ENCODE results near the gene BTBD19. TPM values are rescaled to one million over a fixed set of nuclear protein-coding genes. Genes with fewer than 3 reads are reported as not detected.

Gene BTBD19
- total RNA-seq, 1 donor from 2014 or later = 43.7 TPM

- no peak overlapping the region for H3K27ac Mint-ChIP-seq
- no peak for DNase-seq (ENCODE audit: low spot score in 2 of 2, unreplicated experiment in 2 of 2)
- no peak for TF ChIP-seq CTCF (IDR thresholded peaks at IDR 0.05; ENCODE audit: unreplicated experiment)
These were observed 18.3 kb downstream of the BTBD19 start for GRCh38 chr1:44826375-44827196.

DNA sequence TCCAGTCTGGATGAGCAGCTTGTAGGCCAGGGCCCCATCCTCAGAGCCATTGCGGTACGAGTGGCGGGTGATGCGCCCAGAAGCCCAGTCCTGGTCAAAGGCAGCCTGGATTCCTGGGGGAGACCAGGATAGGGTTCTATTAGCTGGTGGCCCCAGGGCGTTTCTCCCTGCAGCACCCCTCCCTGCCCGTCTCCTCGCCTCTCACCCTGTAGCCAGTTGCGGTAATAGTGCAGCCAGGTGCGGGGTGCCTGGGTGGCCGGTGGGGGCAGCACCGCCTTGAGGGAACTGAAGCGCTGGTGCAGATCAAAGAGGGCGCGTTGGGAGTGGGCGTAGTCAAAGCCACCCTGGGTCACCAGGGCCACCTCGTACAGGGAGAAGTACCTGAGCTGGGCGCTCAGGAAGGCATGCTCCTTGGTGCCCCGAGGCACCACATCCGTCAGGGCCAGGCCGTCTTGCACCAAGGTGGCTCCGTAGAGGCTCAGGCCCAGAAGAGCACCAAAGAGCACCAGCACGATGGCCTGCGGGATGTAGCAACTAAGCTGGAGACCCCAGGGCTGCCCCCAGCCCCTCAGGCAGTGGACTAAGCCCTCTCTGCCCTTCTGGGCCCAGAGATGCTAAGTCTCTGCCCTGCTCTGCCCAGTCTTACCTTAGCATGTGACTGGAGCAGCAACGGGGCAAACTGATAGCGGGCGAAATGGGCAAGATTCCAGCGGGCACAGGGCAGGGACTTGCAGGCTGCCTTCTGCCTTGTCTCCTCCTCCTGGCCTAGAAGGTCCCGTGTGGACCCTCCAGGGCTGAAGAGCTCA, 19.1 kb downstream of the BTBD19 start:
- Mint-ChIP-seq H3K4me3 (no peak overlapping the region), H3K27ac (no peak overlapping the region), H3K9me3 (no peaks in the 10 kb centered on the region), H3K4me1 (peaks cover 15% of the 10 kb centered on the region), H3K27me3 (ENCODE audit: low read depth) (no peaks in the 10 kb centered on the region), H3K36me3 (no peaks in the 10 kb centered on the region)
- no peak for DNase-seq (ENCODE audit: low spot score in 2 of 2, unreplicated experiment in 2 of 2)
- no peak for TF ChIP-seq CTCF (IDR thresholded peaks at IDR 0.05; ENCODE audit: unreplicated experiment)

More at GRCh38 chr1:44826375-44827196, 18.3 kb downstream of the BTBD19 start:
- Mint-ChIP-seq H3K4me1 (peaks cover 6% of the 10 kb centered on the region), H3K4me3 (no peak overlapping the region), H3K27me3 (ENCODE audit: low read depth) (no peaks in the 10 kb centered on the region), H3K36me3 (no peaks in the 10 kb centered on the region), H3K9me3 (no peaks in the 10 kb centered on the region)

- no peak for DNase-seq (ENCODE audit: low spot score in 2 of 2, unreplicated experiment in 2 of 2)
- no peaks in the 10 kb centered on the region for H3K9me3 Mint-ChIP-seq
- no peak overlapping the region for H3K27ac Mint-ChIP-seq
- H3K4me1 Mint-ChIP-seq = peaks cover 19% of the 10 kb centered on the region
- no peak overlapping the region for H3K4me3 Mint-ChIP-seq
- no peaks in the 10 kb centered on the region for H3K27me3 Mint-ChIP-seq (ENCODE audit: low read depth)
- no peak for TF ChIP-seq CTCF (IDR thresholded peaks at IDR 0.05; ENCODE audit: unreplicated experiment)
- H3K36me3 Mint-ChIP-seq = no peaks in the 10 kb centered on the region
These were observed 19.8 kb downstream of the BTBD19 start for GRCh38 chr1:44828003-44828651.

GRCh38 chr1:44828841-44829440, 20.6 kb downstream of the BTBD19 start:
- H3K27ac Mint-ChIP-seq = no peak overlapping the region
- DNase-seq (ENCODE audit: low spot score in 2 of 2, unreplicated experiment in 2 of 2) = no peak
- no peaks in the 10 kb centered on the region for H3K36me3 Mint-ChIP-seq
- H3K4me1 Mint-ChIP-seq = peaks cover 19% of the 10 kb centered on the region
- H3K27me3 Mint-ChIP-seq (ENCODE audit: low read depth) = no peaks in the 10 kb centered on the region
- H3K4me3 Mint-ChIP-seq = no peak overlapping the region
- TF ChIP-seq CTCF (IDR thresholded peaks at IDR 0.05; ENCODE audit: unreplicated experiment) = no peak
- H3K9me3 Mint-ChIP-seq = no peaks in the 10 kb centered on the region

Data from mesothelial cell of epicardium (in vitro differentiated cells).